ENCODE measurements around the gene PACRG. TPM values are rescaled to one million over a fixed set of nuclear protein-coding genes. Genes with fewer than 3 reads are reported as not detected.

PACRG gene
- total and polyA plus RNA-seq, 2 of the 13 experiments (the other 11 are each of a cell fraction or from before 2014, with no cell fraction given): 0.13 TPM; not detected in 1

DNA sequence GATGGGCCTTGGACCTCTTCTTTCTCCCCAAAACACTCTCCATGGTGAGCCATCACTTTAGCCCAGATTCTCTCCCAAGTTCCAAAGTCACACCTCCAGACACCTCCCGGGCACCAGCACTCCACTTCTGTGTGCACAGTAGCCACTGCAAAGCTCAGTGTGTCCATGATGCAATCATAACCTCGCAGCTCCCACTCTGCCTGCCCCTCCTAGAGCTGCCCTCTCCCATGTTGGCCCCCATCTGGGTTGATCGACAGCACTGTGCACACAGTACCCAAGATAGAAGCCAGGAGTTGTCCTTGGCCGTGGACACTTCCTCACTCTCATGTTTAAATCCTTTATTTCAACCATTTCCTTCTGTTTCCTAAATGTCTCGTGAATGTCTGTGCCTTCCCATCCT lies 293.3 kb downstream of the PACRG start:
- H3K4me1 ChIP-seq (ENCODE audit: insufficient read depth, low read length): no peaks in the 10 kb centered on the region
- CTCF ChIA-PET (ENCODE audit: low intra/inter-chr PET ratio, low total read pairs): no interaction called here
- 3% methylated on average over 5 of the region's 5 CpGs for WGBS (ENCODE audit: low lambda C conversion rate)
- intact Hi-C loops (cut with micrococcal nuclease; ENCODE audit: unreplicated experiment) (no loop called here), in situ Hi-C loops (cut with HindIII; ENCODE audit: extremely low pct_ligation_motif_present, low pct_unique_long_range_greater_than_20kb) (no loop called here)
- no peaks in the 10 kb centered on the region for H4K20me1 ChIP-seq (ENCODE audit: insufficient read depth, low read length)
- FAIRE-seq (no peak), ATAC-seq (peak; percentile 31; the same call in 1 of the 3 replicates), DNase-seq (ENCODE audit: low spot score) (no peak)
- no peak overlapping the region for H3K4me2 ChIP-seq (ENCODE audit: low read depth, low read length)
- no peak overlapping the region for H3K4me3 ChIP-seq (replicated peaks in 1 of 3; ENCODE audit: insufficient read depth in 1 of 3, low read depth in 2 of 3, low read length in 3 of 3)
- no peaks in the 10 kb centered on the region for H3K36me3 ChIP-seq (replicated peaks in 1 of 2; ENCODE audit: control insufficient read depth in 1 of 2, insufficient read depth in 2 of 2, low read length in 2 of 2)
- no TSS peak for BruUV-seq (replicated peaks)
- H3K9ac ChIP-seq (ENCODE audit: insufficient read depth, low read depth, low read length): no peak overlapping the region
- H3K79me2 ChIP-seq (ENCODE audit: insufficient read depth, low read length): no peaks in the 10 kb centered on the region
- POLR2A ChIA-PET: no interaction called here
- H3K27me3 ChIP-seq (ENCODE audit: control insufficient read depth in 1 of 2, insufficient read depth in 2 of 2, low read length in 2 of 2): no peaks in the 10 kb centered on the region
- no peak overlapping the region for H3K27ac ChIP-seq (ENCODE audit: extremely low read length, insufficient read depth, low read length)
- H3K9me3 ChIP-seq (ENCODE audit: low read length): peaks cover 33% of the 10 kb centered on the region
- TF ChIP-seq, protein P1, sequence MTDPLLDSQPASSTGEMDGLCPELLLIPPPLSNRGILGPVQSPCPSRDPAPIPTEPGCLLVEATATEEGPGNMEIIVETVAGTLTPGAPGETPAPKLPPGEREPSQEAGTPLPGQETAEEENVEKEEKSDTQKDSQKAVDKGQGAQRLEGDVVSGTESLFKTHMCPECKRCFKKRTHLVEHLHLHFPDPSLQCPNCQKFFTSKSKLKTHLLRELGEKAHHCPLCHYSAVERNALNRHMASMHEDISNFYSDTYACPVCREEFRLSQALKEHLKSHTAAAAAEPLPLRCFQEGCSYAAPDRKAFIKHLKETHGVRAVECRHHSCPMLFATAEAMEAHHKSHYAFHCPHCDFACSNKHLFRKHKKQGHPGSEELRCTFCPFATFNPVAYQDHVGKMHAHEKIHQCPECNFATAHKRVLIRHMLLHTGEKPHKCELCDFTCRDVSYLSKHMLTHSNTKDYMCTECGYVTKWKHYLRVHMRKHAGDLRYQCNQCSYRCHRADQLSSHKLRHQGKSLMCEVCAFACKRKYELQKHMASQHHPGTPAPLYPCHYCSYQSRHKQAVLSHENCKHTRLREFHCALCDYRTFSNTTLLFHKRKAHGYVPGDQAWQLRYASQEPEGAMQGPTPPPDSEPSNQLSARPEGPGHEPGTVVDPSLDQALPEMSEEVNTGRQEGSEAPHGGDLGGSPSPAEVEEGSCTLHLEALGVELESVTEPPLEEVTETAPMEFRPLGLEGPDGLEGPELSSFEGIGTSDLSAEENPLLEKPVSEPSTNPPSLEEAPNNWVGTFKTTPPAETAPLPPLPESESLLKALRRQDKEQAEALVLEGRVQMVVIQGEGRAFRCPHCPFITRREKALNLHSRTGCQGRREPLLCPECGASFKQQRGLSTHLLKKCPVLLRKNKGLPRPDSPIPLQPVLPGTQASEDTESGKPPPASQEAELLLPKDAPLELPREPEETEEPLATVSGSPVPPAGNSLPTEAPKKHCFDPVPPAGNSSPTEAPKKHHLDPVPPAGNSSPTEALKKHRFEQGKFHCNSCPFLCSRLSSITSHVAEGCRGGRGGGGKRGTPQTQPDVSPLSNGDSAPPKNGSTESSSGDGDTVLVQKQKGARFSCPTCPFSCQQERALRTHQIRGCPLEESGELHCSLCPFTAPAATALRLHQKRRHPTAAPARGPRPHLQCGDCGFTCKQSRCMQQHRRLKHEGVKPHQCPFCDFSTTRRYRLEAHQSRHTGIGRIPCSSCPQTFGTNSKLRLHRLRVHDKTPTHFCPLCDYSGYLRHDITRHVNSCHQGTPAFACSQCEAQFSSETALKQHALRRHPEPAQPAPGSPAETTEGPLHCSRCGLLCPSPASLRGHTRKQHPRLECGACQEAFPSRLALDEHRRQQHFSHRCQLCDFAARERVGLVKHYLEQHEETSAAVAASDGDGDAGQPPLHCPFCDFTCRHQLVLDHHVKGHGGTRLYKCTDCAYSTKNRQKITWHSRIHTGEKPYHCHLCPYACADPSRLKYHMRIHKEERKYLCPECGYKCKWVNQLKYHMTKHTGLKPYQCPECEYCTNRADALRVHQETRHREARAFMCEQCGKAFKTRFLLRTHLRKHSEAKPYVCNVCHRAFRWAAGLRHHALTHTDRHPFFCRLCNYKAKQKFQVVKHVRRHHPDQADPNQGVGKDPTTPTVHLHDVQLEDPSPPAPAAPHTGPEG (CRISPR knock-in tag; IDR thresholded peaks at IDR 0.05): no peak
- TF ChIP-seq ZIK1 (CRISPR knock-in tag; IDR thresholded peaks at IDR 0.05; ENCODE audit: borderline replicate concordance, low read depth) (no peak), CEBPB (IDR thresholded peaks at IDR 0.05; ENCODE audit: borderline replicate concordance, low read depth, low read length) (peak; percentile 28; the same call in 1 of the 2 replicates), PPARG (CRISPR knock-in tag; conservative IDR thresholded peaks at IDR 0.05) (no peak)
- H2AFZ ChIP-seq (ENCODE audit: low read length): no peak overlapping the region
